ENCODE results near the gene CORO2A.

- TF ChIP-seq CTCF (conservative IDR thresholded peaks at IDR 0.05) (no peak), EZH2 (IDR thresholded peaks at IDR 0.05; ENCODE audit: low read depth) (no peak)
Measured at GRCh38 chr9:98211260-98211659, 18.8 kb upstream of the CORO2A start.
